Activated gamma-delta T cell treated with anti-CD3 and anti-CD28 coated beads, Interleukin-2, amount 50 U/mL, for 16 hours (primary cell): ENCODE data around the gene HSF4.

Experiments used
- DNase-seq: peaks from one replicate; pipeline ENCODE4 v3.0.0-alpha.2; 2020; ENCODE audit warnings: low read depth

The HSF4 gene

DNA sequence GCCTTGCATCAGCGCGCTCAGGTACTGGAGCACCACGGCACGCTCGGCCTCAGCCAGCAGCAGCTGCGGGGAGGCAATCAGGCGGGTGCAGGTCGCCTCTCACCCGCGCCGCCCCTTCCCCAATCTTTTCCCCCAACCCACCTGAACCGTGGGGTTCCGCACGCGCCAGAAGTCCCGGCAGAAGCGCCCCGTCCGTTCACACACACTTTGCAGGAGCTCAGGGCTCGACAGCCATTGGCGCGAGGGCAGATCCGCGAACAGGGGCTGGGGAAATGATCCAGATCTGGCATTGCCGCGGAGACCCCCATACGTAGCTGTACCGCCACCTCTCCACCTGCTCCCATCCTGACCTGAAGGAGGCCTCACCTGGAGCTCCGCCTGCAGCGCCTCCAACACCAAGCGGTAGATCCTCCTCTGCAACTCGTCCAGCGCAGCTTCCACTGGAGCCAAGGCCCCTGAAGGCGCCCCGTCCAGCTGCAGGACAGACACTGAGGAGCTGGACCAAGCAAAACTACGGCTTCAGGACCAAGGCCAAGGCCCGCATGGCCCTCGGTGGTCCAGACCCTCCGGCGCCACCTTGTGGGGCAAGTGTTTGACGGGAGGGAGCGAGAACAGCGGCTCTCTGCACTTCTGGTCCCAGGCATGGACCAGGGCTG is 20.6 kb downstream of the HSF4 start:
- peak; percentile 78 for DNase-seq

DNA sequence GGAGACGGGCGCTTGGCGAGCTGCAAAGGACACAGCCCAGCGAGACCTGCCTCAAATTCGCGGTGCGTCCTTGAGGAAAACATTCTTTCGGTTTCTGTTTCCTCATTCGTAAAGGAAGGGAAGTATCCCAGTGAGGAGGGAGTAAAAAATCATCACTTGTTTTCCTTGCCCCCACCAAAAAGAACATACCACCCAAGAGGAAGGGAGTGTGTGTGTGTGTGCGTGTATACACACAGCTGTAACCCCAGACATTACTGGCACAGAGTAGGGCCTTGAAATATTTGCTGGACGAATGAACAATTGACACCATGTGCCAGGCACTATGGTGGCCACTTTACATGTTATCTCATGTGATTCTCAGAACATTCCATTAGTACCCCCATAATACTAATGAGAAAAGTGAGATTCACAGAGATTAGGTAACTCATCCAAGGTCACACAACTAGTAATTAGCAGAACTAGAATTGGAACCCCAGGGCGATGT is 21.1 kb downstream of the HSF4 start:
- DNase-seq: no peak

DNA sequence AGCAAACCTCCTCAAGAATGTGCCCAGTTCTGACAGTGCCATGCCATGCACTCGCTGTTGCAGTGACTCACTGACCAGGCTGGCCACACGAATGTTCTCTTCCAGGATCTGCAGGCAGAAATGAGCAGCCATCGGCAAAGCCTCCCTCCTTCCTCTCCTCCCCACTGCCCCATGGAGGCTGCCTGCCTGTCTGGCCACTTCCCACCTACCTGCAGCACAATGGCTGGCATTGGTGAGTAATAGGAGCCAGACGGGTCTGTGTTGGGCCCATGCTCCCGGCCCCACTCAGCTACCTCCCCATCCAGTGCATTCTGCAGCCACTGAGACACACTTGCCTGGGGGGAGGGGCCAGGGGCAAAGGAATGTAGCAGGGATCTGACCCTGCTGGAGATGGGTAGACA is 22.0 kb downstream of the HSF4 start:
- no peak for DNase-seq

DNA sequence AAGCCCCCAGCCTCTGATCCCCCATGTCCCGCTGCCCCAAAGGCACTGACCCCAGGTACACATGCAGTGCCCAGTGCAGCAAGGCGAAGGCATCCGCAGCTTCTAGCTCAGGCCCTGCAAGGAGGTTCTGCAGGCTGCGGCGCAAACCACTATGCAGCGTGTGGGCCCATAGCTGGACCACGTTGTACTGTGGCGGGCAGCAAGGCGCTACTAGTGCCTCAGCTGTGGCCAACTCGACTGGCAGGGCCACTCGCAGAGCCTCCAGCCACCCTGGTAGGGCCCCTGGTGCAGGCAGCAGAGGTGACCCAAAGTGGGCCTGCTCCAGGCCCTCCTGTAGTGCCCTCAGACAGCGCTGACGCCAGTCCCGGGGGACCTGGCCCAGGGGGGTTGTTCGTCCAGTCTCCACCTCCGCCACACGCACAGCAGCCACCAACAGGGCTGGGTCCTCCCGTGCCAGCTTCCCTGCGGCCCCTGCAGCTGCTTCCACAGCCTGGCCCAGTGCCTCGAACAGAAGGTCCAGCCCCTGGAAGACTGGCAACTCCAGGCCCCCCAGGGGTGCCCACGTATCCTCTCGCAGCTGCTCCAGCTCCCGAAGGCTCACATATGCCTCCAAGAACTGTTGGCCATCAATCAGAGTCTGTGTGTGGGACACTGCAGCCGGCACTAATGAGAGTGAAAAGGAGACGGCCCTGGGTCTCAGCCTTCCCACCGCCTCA is 22.8 kb downstream of the HSF4 start:
- no peak for DNase-seq

DNA sequence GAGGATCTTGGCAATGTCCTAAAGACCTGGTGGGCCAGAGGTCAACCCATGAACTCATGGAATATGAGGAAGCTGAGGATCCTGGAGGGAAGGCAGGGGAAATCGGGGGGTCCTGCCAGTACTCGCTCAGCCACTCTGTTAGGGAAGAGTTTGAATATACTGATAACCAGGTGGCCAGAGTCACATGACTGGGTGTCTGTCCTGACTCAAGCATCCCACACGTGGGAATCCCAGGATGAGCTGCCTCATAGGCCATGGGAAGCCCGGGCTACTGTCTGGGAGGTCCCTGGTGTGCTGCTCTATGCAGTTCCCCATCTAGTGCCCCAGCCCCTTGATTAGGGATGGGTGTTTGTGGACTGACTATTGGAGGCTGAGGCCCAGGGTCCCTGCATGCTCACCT is 23.8 kb downstream of the HSF4 start:
- no peak for DNase-seq

DNA sequence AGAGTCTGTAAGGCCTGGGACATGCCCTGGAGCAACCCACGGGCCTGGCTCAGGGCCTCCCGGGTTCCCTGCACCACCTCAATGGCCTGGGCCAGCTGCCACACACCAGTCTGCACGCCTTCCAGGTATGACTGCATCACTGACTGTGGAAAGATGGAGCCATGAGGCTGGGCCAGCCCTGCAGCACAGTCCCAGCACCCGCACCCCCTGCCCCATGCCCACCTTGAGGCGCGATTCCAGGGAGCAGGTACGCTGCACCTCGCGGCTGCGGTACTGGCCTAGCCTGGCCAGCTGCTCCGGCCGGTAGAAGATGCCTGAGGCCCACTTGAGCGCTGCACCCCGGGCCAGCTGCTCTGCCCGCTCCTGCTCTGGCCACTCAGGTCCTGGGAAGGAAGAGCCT is 24.3 kb downstream of the HSF4 start:
- DNase-seq: no peak

DNA sequence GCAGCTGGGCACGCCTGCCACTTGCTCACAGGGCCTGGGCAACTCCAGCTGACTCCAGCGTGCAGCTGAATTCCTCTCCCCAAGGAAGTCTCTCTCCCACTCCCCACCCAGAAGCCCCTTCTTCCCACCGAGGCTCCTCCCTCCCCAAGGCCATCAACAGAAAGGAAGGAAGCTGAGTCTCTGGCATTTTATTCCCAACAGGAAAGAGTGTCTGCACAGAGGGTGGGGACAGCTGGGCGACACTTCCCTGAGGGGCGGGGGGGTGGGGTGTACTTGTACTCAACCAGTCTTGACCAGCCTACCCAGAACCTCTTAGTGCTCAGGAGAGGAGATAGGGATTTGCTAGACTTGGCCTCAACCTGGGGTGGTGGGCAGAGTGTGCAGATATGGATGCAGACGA is 25.5 kb downstream of the HSF4 start, which contains the start of gene EXOC3L1:
EXOC3L1 (minus strand) TSS at position 96 of the 400 bp plus-strand sequence. CDS start 460 bp downstream, outside the sequence.
- no peak for DNase-seq

DNA sequence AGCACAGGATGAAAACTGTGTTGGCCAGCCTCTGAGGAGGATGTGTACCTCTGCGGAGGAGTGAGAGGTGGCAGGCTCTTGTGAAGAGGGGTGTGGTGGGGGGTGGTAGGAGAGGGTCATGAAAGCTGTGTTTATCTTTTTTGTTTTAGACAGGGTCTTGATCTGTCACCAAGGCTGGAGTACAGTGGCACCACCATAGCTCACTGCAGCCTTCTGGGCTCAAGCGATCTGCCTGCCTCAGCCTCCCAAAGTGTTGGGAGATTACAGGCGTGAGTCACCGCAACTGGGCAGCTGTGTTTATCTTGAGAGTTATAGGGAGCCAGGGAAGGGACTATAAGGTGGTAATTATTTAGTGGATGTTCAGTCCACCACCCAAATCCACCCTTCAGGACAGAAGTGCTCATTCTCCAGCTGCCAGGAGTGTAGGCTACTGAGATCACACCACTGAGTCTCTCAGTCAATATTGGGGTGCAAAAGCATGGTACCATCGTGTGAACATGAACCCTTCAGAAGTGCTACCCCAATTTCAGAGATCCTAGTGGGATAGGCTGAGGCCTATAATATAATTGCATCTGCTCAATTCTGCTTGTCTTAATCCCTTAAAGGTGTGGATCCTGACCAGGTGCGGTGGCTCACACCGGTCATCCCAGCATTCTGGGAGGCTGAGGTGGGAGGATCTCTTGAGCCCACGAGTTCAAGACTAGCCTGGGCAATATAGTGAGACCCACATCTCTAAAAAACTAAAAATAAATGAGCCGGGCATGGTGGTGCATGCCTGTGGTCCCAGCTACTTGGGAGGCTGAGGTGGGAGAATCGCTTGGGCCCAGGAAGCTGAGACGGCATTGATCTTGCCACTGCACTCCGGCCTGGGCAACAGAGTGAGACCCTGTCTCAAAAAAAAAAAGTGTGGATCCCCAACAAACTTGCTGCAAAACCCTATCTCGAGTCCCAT is 26.2 kb downstream of the HSF4 start:
- DNase-seq: no peak

DNA sequence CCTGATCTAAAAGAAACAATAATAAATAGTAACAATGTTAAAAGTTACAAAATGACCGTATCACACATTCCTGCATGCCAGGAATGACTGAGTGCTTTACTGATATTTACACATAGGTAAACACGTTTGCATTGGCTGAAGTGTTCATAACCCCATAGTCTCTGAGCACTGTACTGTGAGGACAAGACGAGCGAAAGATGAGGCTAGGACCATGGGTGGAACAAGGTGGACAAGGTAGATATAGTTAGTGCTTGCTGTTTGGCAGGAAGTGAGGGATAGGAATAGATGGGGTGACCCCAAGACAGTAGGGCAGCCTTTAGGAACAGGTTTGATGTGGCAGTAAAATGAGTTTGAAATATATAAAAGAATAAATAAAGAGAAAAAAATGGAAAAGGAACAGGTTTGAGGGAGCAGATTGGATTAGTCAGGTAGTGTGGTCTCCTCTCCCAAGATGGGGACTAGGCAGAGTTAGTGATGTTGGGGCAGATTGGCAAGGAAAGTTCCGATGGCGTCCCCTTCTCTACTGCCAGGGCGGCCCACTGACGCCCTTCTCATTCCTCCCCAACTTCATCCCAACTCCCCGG is 27.0 kb downstream of the HSF4 start:
- DNase-seq: no peak

DNA sequence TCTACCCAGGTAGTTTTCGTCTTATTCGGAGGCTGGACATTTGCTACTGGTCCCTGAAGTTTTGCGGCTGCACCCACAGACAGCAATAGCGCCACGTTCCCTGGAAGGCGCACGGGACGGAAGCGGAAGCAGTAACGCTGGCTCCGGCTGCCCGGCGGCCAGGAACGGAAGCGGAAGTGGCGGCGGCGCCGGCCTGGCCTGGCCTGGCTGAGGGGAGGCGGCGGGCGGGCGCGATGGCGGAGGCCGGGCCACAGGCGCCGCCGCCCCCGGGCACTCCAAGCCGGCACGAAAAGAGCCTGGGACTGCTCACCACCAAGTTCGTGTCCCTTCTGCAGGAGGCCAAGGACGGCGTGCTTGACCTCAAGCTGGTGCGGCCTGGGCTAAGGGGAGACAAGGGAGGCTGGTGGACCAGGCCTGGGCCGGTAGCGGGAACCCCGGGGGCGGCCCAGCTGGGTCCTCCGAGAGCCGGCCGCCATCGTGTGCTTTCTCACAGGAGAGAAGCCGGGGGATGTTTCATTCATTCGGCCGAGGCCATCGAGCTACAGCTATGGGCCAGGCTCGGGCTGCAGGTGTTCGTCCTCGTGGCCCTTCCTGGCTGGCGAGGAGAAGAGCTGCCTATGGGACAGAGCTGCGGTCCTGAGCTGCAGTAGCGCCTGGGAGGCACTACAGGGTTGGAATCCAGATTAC is 27.6 kb downstream of the HSF4 start, which contains the start of gene E2F4:
E2F4 (plus strand) TSS at position 161 of the 687 bp plus-strand sequence; CDS start at position 234, 73 bp downstream.
- peak; percentile 77 for DNase-seq

DNA sequence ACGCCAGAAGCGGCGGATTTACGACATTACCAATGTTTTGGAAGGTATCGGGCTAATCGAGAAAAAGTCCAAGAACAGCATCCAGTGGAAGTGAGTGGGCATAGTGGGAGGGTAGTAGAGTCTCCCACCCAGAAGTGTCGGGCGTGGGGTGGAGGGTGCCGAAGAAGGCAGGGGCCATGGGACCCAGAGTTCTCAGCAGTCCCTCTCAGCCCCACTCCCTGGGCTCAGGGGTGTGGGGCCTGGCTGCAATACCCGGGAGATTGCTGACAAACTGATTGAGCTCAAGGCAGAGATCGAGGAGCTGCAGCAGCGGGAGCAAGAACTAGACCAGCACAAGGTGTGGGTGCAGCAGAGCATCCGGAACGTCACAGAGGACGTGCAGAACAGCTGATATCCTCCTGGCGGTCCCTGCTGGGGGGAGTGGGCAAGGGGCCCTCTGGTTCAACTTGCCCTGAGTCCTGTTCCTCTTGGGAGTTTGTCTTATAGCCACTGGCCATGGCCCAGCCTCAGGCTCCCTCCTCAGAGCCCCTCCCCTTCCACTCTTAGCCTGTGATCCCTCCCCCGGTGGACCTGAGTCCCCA is 28.3 kb downstream of the HSF4 start:
- no peak for DNase-seq

DNA sequence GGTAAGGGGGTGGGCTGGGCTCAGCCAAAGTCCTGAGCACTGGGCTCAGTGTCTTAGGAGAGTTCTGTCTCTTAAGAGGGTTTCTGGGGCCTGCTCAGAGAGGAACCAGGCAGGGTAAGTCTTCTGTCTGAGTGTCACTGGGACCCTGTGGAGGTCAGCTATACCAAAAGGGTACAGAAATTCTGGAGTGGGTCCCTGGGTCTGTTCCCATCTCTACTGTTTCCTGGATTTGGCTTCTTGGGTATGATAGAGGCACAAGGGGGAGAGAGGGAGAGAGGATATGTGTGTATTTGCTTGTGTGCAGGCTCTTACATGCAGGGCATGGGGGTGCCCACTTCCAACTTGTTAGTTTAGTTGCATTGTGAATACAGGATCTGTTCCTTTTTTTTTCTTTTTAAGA is 29.0 kb downstream of the HSF4 start:
- DNase-seq: no peak

DNA sequence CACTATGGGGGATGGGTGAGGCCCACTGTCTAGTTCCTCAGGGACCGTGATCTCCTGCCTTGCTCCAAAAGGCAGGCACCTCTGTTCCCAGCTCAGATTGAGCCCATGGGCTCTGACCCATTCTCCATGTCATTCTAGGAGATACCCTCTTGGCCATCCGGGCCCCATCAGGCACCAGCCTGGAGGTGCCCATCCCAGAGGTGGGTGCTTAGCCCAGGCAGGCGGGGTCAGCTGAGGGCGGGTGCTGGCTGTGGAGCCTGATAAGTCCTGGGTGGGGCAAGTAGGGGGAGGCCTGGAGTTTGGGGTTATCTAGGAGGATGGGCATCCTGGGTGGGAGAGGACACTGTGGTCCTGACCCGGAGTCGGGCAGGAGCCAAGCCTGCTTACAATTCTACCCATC is 29.7 kb downstream of the HSF4 start:
- no peak for DNase-seq

DNA sequence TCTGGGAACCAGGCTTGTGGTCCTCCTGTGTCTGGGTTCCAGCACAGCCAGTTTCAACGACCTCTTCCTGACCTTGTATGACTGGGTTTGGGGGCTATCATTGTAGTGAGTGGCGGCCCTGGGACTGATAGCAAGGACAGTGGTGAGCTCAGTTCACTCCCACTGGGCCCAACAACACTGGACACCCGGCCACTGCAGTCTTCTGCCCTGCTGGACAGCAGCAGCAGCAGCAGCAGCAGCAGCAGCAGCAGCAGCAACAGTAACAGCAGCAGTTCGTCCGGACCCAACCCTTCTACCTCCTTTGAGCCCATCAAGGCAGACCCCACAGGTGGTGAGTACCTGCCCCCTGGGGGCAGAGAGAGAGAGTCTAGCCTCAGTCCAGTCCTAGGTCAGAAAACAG is 31.1 kb downstream of the HSF4 start:
- no peak for DNase-seq

DNA sequence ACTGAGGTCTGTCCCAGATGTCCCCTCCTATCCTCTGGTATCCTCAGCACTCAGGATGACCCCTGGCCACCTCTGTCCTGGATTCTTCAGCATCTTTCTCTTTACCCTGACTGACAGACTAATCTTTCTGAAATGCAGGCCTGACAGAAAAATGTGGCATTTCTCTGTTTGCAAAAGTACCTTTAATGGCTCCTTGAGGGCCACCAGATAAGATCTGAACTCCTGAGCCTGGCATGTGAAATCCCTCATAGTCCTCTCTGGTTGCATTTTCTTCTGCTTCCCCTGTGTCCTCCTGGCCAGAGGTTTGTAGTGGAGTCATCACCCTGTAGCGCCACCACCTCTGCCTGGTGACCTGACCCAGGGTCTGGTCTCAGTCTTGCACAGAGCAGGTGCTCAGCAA is 32.3 kb downstream of the HSF4 start:
- DNase-seq: no peak

DNA sequence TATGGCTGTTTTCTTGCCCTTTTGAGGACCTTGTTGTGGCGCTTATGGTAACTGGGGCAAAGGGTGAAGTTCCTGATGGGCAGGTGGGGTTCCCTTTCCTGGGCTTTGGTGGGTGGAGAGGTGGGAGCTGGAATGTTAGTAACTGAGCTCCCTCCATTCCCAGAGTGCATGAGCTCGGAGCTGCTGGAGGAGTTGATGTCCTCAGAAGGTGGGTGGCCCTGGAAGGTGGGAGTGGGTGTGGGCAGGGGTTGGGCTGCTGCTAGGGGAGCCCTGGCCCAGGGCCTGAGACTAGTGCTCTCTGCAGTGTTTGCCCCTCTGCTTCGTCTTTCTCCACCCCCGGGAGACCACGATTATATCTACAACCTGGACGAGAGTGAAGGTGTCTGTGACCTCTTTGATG is 33.2 kb downstream of the HSF4 start:
- no peak for DNase-seq

DNA sequence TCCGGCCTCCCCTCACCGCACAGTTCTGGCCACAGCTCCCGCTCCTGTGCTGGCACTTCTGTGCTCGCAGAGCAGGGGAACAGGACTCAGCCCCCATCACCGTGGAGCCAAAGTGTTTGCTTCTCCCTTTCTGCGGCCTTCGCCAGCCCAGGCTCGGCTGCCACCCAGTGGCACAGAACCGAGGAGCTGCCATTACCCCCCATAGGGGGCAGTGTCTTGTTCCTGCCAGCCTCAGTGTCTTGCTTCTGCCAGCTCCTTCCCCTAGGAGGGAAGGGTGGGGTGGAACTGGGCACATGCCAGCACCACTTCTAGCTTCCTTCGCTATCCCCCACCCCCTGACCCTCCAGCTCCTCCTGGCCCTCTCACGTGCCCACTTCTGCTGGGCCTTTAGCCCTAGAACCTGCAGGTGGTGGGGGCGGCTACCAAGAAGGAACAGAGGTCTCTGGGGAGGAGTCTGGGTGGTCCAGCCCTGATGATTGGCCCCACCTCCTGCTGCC is 33.7 kb downstream of the HSF4 start:
- DNase-seq: no peak

DNA sequence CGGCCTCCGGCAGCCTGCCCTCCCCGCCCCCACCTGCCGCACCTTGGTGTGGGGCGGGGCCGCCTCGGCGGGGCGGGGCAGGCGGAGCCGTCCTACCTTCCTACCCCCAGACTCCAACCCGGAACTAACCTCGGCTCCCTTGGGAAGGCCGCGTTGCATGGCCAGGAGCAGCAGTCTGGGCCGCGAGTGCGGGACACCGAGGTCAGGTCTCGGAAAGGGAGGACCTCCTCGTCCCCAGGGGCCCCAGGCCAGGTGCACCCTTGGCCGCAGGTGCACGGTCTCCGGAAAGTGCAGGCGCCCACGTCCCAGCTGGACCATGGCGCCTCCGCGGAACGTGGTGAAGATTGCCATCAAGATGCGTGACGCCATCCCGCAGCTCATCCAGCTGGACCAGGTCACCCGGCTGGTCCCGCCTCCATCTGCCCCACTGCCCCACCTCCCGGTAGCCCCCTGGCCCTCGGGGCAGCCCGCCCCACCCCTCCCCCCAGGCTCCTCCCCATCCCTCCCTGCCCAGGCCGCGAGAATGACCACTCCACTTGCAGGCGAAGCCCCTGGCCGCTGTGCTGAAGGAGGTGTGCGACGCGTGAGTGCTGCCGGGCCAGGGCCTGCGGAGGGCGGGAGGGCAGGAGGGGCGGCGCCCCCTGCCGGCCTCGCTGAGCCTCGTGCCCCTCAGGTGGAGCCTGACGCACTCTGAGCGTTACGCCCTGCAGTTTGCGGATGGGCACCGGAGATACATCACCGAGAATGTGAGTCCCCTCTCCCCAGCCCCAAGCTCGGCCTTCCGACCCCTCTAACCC is 34.7 kb downstream of the HSF4 start, which contains the start of gene ELMO3:
ELMO3 (plus strand) TSS at position 121 of the 797 bp plus-strand sequence; CDS start at position 317, 196 bp downstream.
- DNase-seq: no peak

DNA sequence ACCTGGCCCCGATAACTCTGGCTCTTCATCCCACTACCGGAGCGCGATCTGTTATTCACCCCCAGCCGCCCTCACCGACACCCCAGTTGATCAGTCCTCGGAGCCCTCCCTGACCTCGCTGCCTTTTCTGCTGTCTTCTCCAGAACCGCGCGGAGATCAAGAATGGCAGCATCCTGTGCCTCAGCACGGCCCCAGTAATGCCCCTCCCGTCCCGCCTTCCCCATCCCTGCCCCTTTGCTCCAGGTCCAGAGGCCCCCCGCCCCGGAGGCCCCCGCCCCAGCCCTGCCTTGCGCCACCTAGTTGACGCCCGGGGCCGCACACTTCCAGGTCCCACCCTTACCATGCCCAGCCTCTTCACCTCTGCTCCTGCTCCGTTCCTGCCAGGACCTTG is 35.3 kb downstream of the HSF4 start:
- DNase-seq: no peak

DNA sequence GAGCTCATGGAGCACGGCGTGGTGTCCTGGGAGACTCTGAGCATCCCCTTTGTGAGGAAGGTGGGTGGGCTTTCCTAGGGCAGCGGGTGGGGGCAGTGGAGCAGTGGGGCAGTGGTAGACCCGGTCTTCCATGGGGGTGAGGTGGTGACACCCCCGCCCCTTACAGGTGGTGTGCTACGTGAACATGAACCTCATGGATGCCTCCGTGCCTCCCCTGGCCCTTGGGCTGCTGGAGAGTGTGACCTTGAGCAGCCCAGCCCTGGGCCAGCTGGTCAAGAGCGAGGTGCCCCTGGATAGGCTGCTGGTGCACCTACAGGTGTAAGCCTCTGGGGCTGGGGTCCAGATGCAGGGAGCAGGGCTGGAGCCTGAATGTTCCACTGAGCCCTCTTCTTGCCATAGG is 35.9 kb downstream of the HSF4 start:
- DNase-seq: no peak
